ENCODE data around the gene ADAM15. TPM values are rescaled to one million over a fixed set of nuclear protein-coding genes. Genes with fewer than 3 reads are reported as not detected.

The ADAM15 gene
- total RNA-seq, 1 experiment from 2014 or later = 41.7 TPM

DNA sequence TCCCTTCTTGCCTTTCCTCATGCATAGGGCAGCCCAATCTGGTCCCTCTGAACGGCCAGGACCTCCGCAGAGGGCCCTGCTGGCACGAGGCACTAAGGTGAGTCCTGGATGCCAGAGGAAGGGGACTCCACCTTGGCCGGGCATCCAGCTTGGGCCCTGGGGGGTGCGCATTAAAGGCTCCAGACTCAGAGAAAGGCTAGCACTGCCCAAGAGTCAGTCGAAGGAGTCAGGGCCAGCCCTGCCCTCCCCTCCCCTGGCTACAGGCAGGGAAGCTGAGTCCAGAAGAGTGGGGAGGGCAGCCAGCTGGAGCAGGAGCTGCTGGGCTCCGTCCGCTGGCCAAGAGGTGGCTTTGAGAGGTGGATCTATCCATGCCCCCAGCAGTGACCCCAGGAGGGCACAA, 9.6 kb downstream of the ADAM15 start:
- ChIA-PET POLR2A (no interaction called here), CTCF (interaction anchor here (0.6 to 3.0 kb wide), 4 partner anchors 10 to 24 kb away, joined by 4 to 16 read pairs (median 8); partner anchors contain the start of gene ADAM15)
- TF ChIP-seq TCF7L2 (IDR thresholded peaks at IDR 0.05; ENCODE audit: low read depth, low read length) = no peak
- TF ChIP-seq, protein P1, sequence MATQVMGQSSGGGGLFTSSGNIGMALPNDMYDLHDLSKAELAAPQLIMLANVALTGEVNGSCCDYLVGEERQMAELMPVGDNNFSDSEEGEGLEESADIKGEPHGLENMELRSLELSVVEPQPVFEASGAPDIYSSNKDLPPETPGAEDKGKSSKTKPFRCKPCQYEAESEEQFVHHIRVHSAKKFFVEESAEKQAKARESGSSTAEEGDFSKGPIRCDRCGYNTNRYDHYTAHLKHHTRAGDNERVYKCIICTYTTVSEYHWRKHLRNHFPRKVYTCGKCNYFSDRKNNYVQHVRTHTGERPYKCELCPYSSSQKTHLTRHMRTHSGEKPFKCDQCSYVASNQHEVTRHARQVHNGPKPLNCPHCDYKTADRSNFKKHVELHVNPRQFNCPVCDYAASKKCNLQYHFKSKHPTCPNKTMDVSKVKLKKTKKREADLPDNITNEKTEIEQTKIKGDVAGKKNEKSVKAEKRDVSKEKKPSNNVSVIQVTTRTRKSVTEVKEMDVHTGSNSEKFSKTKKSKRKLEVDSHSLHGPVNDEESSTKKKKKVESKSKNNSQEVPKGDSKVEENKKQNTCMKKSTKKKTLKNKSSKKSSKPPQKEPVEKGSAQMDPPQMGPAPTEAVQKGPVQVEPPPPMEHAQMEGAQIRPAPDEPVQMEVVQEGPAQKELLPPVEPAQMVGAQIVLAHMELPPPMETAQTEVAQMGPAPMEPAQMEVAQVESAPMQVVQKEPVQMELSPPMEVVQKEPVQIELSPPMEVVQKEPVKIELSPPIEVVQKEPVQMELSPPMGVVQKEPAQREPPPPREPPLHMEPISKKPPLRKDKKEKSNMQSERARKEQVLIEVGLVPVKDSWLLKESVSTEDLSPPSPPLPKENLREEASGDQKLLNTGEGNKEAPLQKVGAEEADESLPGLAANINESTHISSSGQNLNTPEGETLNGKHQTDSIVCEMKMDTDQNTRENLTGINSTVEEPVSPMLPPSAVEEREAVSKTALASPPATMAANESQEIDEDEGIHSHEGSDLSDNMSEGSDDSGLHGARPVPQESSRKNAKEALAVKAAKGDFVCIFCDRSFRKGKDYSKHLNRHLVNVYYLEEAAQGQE (IDR thresholded peaks at IDR 0.05; ENCODE audit: insufficient read depth in 1 of 2, low read depth in 2 of 2, low read length in 1 of 2) = no peak
- no peak for TF ChIP-seq SIN3A (IDR thresholded peaks at IDR 0.05; ENCODE audit: borderline replicate concordance, insufficient read depth, low read depth, low read length)
- TF ChIP-seq POLR2AphosphoS5 (IDR thresholded peaks at IDR 0.05; ENCODE audit: low read depth, low read length) = no peak
- TF ChIP-seq, protein P2, sequence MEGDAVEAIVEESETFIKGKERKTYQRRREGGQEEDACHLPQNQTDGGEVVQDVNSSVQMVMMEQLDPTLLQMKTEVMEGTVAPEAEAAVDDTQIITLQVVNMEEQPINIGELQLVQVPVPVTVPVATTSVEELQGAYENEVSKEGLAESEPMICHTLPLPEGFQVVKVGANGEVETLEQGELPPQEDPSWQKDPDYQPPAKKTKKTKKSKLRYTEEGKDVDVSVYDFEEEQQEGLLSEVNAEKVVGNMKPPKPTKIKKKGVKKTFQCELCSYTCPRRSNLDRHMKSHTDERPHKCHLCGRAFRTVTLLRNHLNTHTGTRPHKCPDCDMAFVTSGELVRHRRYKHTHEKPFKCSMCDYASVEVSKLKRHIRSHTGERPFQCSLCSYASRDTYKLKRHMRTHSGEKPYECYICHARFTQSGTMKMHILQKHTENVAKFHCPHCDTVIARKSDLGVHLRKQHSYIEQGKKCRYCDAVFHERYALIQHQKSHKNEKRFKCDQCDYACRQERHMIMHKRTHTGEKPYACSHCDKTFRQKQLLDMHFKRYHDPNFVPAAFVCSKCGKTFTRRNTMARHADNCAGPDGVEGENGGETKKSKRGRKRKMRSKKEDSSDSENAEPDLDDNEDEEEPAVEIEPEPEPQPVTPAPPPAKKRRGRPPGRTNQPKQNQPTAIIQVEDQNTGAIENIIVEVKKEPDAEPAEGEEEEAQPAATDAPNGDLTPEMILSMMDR (IDR thresholded peaks at IDR 0.05) = no peak
- ATAC-seq (no peak), DNase-seq (ENCODE audit: low read depth, low spot score) (no peak)
- intact Hi-C loops (cut with micrococcal nuclease; ENCODE audit: unreplicated experiment) = loop anchor here (2.0 kb wide), 1 partner anchor 104 kb away; the partner anchor contains the start of gene PBXIP1
- Histone ChIP-seq H3K27ac (ENCODE audit: low read length) (no peak overlapping the region), H3K36me3 (ENCODE audit: control insufficient read depth, insufficient read depth, low read length) (no peaks in the 10 kb centered on the region; the same call in 1 of the 2 replicates), H3K9me3 (ENCODE audit: control insufficient read depth, insufficient read depth, low read depth, low read length) (no peaks in the 10 kb centered on the region), H3K4me1 (ENCODE audit: control insufficient read depth, insufficient read depth, low read length) (peaks cover 19% of the 10 kb centered on the region), H3K4me3 (ENCODE audit: low read depth in 2 of 2, low read length in 2 of 2) (no peak overlapping the region), H3K27me3 (ENCODE audit: control insufficient read depth, insufficient read depth, low read length) (no peaks in the 10 kb centered on the region)
- in situ Hi-C loops (cut with HindIII; ENCODE audit: low pct_unique_long_range_greater_than_20kb, low sequenced_read_pairs) = no loop called here
- BruUV-seq (replicated peaks) = no TSS peak

DNA sequence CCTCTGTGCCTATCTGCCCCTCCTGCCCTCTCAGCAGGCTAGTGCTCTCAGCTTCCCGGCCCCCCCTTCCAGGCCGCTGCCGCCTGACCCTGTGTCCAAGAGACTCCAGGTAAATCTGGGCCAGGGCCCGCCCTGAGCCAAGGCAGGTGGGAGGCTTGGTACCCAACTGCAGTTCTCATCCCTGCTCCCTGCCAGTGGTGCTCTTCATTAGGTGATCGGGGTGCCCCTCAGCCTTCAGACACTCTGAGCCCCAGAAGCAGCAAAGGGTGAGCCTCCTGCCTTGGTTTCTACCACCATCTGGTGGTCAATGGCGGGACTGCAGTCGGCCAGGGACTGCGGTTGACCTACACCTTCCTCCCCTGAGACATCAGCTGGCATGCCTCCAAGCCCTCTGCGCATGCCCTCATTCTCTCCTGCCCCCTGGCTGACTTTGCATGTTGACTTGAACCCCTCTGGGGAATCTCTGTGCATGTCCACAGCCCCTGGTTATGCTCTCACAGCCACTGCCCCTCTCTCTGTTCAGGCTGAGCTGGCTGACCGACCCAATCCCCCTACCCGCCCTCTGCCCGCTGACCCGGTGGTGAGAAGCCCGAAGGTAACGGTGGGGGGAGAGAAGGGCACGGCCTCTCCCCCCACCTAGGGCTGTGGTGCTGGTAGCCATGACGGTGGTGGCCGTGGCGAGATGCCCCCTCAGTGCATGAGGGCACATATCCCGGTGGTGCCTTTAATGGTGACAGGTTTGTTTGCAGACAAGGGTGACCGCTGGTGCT, 10.4 kb downstream of the ADAM15 start:
- TF ChIP-seq TCF7L2 (IDR thresholded peaks at IDR 0.05; ENCODE audit: low read depth, low read length) (no peak), POLR2AphosphoS5 (IDR thresholded peaks at IDR 0.05; ENCODE audit: low read depth, low read length) (0 out of 2 replicates have a peak, but pooled peaks have one; percentile 25), SIN3A (IDR thresholded peaks at IDR 0.05; ENCODE audit: borderline replicate concordance, insufficient read depth, low read depth, low read length) (0 out of 2 replicates have a peak, but pooled peaks have one; percentile 47)
- TF ChIP-seq, protein P2 (IDR thresholded peaks at IDR 0.05) = peak; percentile 98
- TF ChIP-seq, protein P1 (IDR thresholded peaks at IDR 0.05; ENCODE audit: insufficient read depth in 1 of 2, low read depth in 2 of 2, low read length in 1 of 2) = no peak
- Histone ChIP-seq H3K36me3 (ENCODE audit: control insufficient read depth, insufficient read depth, low read length) (no peaks in the 10 kb centered on the region; the same call in 1 of the 2 replicates), H3K4me3 (ENCODE audit: low read depth in 2 of 2, low read length in 2 of 2) (peak overlapping the region in 1 of 2 experiments; percentile 23; a peak in 2 of 4 replicates), H3K4me1 (ENCODE audit: control insufficient read depth, insufficient read depth, low read length) (peaks cover 19% of the 10 kb centered on the region), H3K27me3 (ENCODE audit: control insufficient read depth, insufficient read depth, low read length) (no peaks in the 10 kb centered on the region), H3K27ac (ENCODE audit: low read length) (no peak overlapping the region), H3K9me3 (ENCODE audit: control insufficient read depth, insufficient read depth, low read depth, low read length) (no peaks in the 10 kb centered on the region)
- intact Hi-C loops (cut with micrococcal nuclease; ENCODE audit: unreplicated experiment) (loop anchor here (2.0 kb wide), 1 partner anchor 105 kb away; the partner anchor contains the start of gene PBXIP1), in situ Hi-C loops (cut with HindIII; ENCODE audit: low pct_unique_long_range_greater_than_20kb, low sequenced_read_pairs) (no loop called here)
- ChIA-PET POLR2A (interaction anchor here (0.5 kb wide), 1 partner anchor 95 kb away, joined by 5 read pairs; no protein-coding TSS in a partner anchor), CTCF (interaction anchor here (0.5 to 3.0 kb wide), 10 partner anchors 9 to 1136 kb away, joined by 3 to 16 read pairs (median 5); partner anchors contain the start of gene ADAM15)
- DNase-seq (ENCODE audit: low read depth, low spot score) (peak; percentile 84), ATAC-seq (peak; percentile 61)
- BruUV-seq (replicated peaks) = no TSS peak
